Mucosa of gallbladder (tissue), 1 donor: ENCODE results near the gene IMMP2L. TPM values are rescaled to one million over a fixed set of nuclear protein-coding genes. Genes with fewer than 3 reads are reported as not detected.

Experiments
- DNase-seq: peaks from one replicate; pipeline ENCODE4 v3.0.0-alpha.2; 2020; ENCODE audit warnings: low spot score
- total RNA-seq: library from RNA; stranded (reverse); gene quantifications from one replicate; pipeline ENCODE4 v1.2.1, GENCODE V29; 2021
- donor health status: DM: no; HTN: no; CAD: no.

Gene IMMP2L
- total RNA-seq, 1 donor from 2014 or later = 19.7 TPM

DNA sequence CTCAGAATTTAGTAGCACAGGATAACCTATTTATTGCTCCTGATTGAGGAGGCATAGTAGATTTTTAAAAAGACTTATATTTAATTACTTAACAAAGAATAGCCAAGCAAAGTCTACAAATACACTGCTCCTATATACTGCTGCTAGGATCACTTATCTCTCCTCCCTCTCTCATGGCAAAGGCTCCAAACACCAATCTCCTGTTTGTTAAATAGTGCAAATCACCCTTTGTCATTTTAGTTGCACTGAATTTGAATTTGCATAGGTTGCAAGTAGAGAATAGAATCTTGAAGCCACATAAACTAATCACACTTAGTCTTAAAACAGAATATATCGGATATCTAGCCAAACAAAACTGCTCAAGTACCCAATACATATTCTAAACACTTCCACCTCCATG lies 690.4 kb downstream of the IMMP2L start:
- DNase-seq = no peak

DNA sequence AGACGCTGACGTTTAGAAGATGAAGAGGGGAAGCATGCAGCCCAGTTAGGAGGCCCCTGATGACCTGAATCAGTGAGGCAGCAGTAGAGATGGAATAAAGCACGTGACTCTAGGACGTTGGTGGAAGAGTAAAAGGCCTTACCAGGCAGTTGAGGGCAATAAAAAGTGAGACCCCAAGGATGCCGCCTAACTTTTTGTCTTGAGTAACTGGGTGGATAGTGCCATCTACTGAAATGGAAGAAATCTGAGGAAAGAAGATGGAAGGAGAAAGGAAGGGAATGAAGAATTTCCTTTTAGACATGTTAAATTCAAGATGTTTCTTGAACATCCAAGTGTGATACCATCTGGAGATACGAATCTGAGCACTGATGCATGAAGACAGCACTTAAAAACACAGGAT lies 691.4 kb downstream of the IMMP2L start:
- no peak for DNase-seq

GRCh38 chr7:110868458-110868857 lies 693.8 kb downstream of the IMMP2L start:
- DNase-seq = no peak

- no peak for DNase-seq
These were observed 694.5 kb downstream of the IMMP2L start for GRCh38 chr7:110867771-110868170.

- DNase-seq = no peak
These were observed 699.0 kb downstream of the IMMP2L start for GRCh38 chr7:110863258-110863657.

GRCh38 chr7:110861163-110861562 lies 701.1 kb downstream of the IMMP2L start:
- DNase-seq = no peak

DNA sequence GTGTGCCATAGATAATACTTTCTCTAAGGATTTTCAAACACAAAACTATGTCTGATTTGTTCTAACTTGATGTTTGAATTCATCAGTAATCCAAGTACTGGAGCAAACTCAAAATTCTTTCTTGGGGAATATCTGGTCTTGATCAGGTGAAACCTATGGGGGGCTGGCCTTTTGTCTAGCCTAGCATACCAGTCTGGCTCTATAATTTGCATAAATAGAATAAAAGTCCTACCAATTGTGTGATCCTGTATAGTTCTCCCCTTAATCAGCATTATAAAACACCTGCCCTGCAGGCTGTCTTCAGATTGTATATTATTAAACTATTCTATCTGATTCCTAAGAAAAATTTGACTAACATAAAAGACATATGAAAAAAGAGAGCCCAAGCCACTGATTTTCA lies 705.2 kb downstream of the IMMP2L start:
- DNase-seq = no peak

GRCh38 chr7:110856704-110857103 lies 705.6 kb downstream of the IMMP2L start:
- no peak for DNase-seq

DNA sequence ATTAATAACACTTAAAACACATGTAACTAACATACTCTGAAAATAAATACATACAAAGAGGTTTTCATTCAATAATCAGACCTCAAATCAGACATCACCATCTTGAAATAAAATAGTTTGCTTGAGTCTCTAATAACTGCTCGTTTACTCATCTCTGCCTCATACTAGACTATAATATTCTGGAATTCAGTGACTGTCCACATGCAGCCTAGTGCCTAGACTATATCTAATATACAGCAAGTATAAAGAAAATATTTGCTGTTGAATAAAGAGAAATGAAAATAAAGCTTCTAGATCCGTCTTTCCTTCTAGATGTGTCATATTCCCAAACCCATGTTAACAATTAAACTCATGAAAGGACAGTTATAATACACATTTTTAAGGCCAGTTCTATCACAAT lies 707.6 kb downstream of the IMMP2L start:
- DNase-seq = no peak

GRCh38 chr7:110854166-110854565 lies 708.1 kb downstream of the IMMP2L start:
- no peak for DNase-seq

GRCh38 chr7:110853263-110853662 lies 709.0 kb downstream of the IMMP2L start:
- DNase-seq = no peak

DNA sequence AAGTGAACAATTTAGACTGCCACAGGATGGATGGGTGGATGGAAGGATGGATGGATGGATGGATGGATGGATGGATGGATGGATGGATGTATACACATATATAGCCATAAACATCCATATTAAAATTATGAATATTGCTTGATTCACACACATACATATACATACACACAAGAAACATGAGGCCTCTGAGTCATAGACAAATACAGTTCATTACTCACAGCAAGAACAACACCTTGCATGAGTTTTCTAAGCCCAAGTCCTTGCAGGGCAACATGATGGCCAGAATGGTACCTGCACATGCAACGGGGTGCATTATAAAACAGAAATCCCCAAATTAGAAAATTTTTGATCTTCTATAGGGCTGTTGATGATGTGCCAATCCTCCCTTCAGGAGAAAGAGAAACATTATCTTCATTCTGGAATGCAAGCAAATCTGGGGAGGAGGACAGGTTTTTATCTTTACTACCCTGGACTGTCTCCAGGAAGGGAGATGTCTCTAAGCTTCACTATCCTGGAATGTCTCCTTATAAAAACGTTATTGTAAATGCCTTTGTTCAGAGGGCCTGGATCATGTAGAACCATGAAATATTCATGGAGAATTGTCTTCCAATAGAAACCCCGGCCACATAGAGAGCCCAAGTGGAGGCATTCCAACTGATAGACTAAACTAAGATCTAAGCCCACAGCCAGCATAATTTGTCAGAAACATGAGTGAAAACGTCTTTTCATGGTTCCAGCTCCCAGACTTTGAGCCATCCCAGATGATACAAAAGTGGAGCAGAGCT lies 709.9 kb downstream of the IMMP2L start:
- no peak for DNase-seq

DNA sequence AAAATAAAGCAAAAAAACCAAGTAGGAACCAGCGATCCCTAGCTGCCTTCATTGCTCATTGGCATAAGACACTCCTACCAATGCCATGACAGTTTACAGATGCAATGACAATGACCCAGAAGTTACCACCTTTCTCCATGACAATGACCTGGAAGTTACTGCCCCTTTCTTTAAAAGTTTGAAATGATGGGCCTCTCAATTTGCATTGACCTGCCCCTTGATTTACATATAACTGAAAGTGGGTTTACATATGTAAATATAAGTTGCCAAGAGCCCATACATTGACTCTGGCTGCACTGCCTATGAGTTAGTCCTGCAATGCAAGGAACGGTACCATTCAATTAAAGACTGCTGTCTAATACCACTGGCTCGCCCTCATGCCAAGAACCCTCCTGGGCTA lies 712.1 kb downstream of the IMMP2L start:
- no peak for DNase-seq

DNA sequence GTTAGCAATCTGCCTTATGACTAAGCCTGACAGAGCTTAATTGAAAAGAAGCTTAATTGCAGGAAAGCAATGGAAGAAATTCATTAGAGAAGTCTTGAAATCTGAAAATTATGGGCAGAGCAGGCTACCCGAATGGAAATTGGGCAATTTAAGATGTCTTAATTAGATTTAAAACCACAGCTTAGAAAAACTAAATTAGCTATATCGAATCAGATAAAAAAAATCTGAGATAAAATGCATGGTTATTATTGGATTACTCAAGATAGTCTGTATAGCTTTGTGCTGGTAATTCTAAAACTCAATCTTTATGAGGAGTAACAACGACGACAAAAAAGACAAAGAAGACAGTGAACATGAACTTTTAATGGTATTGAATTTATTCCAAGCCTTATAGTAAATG lies 719.5 kb downstream of the IMMP2L start:
- no peak for DNase-seq

DNA sequence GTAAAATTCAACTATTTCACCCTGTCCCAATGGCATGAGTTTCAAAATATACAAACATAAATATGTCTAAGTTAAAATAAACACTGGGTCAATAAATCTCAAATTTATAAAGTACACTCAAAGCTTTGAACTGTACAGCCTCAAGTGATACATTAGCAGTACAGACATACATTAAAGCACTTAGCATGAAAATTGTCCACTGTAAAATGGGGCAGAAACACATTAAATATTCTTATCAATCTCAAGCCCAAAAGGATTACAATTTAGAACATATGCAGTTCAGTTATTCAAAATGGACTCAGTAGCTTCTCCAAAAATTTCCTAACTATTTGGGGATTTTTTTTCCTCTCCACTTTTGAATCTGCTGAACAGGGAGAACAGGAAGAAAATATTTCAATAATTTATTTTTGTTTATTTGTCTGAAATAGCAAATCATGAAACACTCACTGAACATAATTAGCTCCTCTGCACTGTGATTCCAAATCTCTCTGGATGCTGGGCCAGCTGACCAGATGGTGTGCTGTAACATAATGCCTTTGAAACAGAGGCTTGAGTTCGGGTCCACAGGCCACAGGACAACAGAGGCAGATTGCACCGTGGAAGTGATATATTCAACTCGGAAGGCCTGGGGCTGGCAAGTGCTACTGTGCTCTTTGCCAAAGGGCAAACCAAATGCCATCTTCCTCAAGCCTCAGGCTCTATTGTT lies 720.3 kb downstream of the IMMP2L start:
- no peak for DNase-seq

DNA sequence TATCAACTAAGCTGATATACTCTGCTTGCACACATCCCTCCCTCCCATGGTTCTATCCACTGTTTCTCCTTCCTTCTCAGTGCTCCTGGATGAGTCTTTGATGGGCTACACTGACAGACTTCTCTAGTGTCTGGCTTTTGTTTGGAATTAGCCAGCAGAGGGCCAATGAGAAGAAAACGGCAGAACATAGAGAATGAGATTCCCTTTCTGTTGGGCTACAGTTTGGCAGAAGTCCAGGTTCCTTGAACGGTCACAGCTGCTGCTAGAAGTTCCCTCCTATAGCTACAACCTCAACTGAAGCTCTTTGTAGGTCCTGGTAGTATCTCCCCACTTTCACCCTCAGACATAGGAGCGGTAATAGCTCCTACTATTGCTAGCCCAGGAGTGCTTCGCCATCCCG lies 722.4 kb downstream of the IMMP2L start:
- DNase-seq = peak; percentile 12

GRCh38 chr7:110835849-110836248 lies 726.4 kb downstream of the IMMP2L start:
- no peak for DNase-seq

DNA sequence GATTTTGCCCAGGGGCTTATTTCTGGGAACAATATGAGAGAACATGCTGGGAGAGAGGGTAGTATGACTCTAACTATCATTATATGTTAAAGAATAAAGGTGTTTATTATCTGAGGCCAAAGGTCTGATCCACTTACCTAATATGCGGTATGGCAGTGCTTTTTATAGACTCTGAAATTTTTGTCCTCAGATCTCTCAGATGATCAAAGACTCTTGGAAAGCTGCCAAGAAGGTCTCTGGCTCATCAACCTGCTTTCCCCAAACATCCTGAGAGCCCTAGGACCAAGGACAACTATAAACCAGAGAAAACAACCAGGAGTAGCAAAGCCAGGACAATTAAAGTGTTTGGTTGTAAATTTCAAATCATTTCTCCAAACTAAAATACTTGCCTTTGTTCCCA lies 727.1 kb downstream of the IMMP2L start:
- DNase-seq = no peak

- DNase-seq = no peak
These were observed 730.9 kb downstream of the IMMP2L start for GRCh38 chr7:110831419-110831818.

- no peak for DNase-seq
These were observed 731.5 kb downstream of the IMMP2L start for GRCh38 chr7:110830778-110831177.

- DNase-seq = no peak
These were observed 734.4 kb downstream of the IMMP2L start for GRCh38 chr7:110827936-110828335.

GRCh38 chr7:110827287-110827855 lies 734.9 kb downstream of the IMMP2L start:
- DNase-seq = no peak

GRCh38 chr7:110813986-110814385 lies 748.3 kb downstream of the IMMP2L start:
- DNase-seq = no peak
